Mesothelial cell of epicardium (in vitro differentiated cells): ENCODE results near the gene C1QTNF2. TPM values are rescaled to one million over a fixed set of nuclear protein-coding genes. Genes with fewer than 3 reads are reported as not detected.

Source experiments
- DNase-seq, 2 experiments: peaks; one replicate each; pipeline ENCODE4 v3.0.0; 2021; ENCODE audit warnings: low spot score in 2 of 2; ENCODE audit not compliant: unreplicated experiment in 2 of 2
- H3K27ac Mint-ChIP-seq: 2 replicates; pipeline ENCODE4 v1.8.0; 2021; ENCODE audit warnings: mixed read lengths
- H3K27me3 Mint-ChIP-seq: 2 replicates; pipeline ENCODE4 v1.8.0; 2021; ENCODE audit warnings: low read depth, mixed read lengths
- H3K36me3 Mint-ChIP-seq: 2 replicates; pipeline ENCODE4 v1.8.0; 2021; ENCODE audit warnings: mixed read lengths
- H3K4me1 Mint-ChIP-seq: 2 replicates; pipeline ENCODE4 v1.8.0; 2021; ENCODE audit warnings: mixed read lengths
- H3K4me3 Mint-ChIP-seq: 2 replicates; pipeline ENCODE4 v1.8.0; 2021; ENCODE audit warnings: mild to moderate bottlenecking, moderate library complexity, mixed read lengths
- H3K9me3 Mint-ChIP-seq: 2 replicates; pipeline ENCODE4 v1.8.0; 2021; ENCODE audit warnings: mixed read lengths
- total RNA-seq: library from RNA; stranded (reverse); gene quantifications from 3 replicates; pipeline ENCODE4 v1.2.1, GENCODE V29; 2021
- TF ChIP-seq, protein P1 (sequence below): fragments of 200-600 bp; sonication (generic); IDR thresholded peaks from one replicate; pipeline ENCODE4 v1.5.0; 2021; ENCODE audit warnings: antibody characterized with exemption; ENCODE audit not compliant: unreplicated experiment

The C1QTNF2 gene
- total RNA-seq, 1 donor from 2014 or later = 1.3 TPM

DNA sequence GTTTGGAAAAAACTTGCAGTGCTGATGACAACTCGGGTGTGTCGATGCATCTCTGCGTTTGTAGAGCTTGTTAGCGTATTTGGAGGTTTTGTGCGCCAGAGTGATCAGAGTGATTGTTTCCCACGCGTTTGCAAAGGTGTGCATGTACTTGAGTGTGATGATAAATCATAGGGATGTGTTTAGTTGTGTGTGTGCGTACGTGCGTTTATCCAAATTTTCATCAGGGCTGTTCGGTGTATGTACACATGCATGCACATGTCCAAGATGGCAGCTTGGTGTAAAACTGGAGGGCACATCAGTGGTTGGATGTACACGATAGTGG is 248 bp upstream of the C1QTNF2 start:
- peaks cover 12% of the 10 kb centered on the region for H3K9me3 Mint-ChIP-seq
- H3K27me3 Mint-ChIP-seq = peaks cover 67% of the 10 kb centered on the region
- DNase-seq = no peak
- peaks cover 8% of the 10 kb centered on the region for H3K4me1 Mint-ChIP-seq
- H3K27ac Mint-ChIP-seq = peak overlapping the region; percentile 28
- H3K4me3 Mint-ChIP-seq = peak overlapping the region; percentile 61
- TF ChIP-seq, protein P1, sequence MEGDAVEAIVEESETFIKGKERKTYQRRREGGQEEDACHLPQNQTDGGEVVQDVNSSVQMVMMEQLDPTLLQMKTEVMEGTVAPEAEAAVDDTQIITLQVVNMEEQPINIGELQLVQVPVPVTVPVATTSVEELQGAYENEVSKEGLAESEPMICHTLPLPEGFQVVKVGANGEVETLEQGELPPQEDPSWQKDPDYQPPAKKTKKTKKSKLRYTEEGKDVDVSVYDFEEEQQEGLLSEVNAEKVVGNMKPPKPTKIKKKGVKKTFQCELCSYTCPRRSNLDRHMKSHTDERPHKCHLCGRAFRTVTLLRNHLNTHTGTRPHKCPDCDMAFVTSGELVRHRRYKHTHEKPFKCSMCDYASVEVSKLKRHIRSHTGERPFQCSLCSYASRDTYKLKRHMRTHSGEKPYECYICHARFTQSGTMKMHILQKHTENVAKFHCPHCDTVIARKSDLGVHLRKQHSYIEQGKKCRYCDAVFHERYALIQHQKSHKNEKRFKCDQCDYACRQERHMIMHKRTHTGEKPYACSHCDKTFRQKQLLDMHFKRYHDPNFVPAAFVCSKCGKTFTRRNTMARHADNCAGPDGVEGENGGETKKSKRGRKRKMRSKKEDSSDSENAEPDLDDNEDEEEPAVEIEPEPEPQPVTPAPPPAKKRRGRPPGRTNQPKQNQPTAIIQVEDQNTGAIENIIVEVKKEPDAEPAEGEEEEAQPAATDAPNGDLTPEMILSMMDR = no peak
- peaks cover 3% of the 10 kb centered on the region for H3K36me3 Mint-ChIP-seq

- Mint-ChIP-seq H3K4me3 (no peak overlapping the region), H3K9me3 (peaks cover 12% of the 10 kb centered on the region), H3K27me3 (peaks cover 42% of the 10 kb centered on the region), H3K36me3 (peaks cover 3% of the 10 kb centered on the region), H3K27ac (no peak overlapping the region), H3K4me1 (peaks cover 17% of the 10 kb centered on the region)
- TF ChIP-seq, protein P1 = no peak
- no peak for DNase-seq
Measured at GRCh38 chr5:160367885-160368284, 2.5 kb downstream of the C1QTNF2 start.

- peaks cover 36% of the 10 kb centered on the region for H3K27me3 Mint-ChIP-seq
- H3K36me3 Mint-ChIP-seq = peaks cover 3% of the 10 kb centered on the region
- H3K4me1 Mint-ChIP-seq = peaks cover 20% of the 10 kb centered on the region
- H3K27ac Mint-ChIP-seq = no peak overlapping the region
- no peak for DNase-seq
- H3K9me3 Mint-ChIP-seq = peaks cover 12% of the 10 kb centered on the region
- no peak overlapping the region for H3K4me3 Mint-ChIP-seq
- TF ChIP-seq, protein P1 = no peak
Measured at GRCh38 chr5:160367261-160367660, 3.2 kb downstream of the C1QTNF2 start.

DNA sequence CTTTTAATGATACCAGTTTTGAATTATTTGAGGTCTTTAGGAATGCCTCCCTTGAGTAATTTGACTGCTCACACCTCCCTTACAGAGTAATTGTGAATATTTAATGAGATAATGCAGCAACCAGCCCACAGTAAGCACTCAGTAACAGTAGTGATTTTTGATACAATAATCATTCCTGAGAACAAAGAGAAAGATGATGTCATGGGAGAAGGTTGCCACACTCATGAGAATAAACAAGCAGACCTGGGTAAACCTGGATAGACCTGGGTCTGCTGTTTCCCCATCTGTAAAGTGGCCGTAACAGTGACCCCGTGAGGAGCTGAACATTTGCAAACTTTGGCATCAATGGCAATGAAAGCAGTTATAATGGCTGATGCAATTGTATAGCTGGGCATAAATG is 4.2 kb downstream of the C1QTNF2 start:
- Mint-ChIP-seq H3K9me3 (peaks cover 12% of the 10 kb centered on the region), H3K4me1 (peaks cover 20% of the 10 kb centered on the region), H3K27ac (no peak overlapping the region), H3K36me3 (peaks cover 3% of the 10 kb centered on the region), H3K27me3 (peaks cover 30% of the 10 kb centered on the region), H3K4me3 (no peak overlapping the region)
- TF ChIP-seq, protein P1 = no peak
- no peak for DNase-seq

DNA sequence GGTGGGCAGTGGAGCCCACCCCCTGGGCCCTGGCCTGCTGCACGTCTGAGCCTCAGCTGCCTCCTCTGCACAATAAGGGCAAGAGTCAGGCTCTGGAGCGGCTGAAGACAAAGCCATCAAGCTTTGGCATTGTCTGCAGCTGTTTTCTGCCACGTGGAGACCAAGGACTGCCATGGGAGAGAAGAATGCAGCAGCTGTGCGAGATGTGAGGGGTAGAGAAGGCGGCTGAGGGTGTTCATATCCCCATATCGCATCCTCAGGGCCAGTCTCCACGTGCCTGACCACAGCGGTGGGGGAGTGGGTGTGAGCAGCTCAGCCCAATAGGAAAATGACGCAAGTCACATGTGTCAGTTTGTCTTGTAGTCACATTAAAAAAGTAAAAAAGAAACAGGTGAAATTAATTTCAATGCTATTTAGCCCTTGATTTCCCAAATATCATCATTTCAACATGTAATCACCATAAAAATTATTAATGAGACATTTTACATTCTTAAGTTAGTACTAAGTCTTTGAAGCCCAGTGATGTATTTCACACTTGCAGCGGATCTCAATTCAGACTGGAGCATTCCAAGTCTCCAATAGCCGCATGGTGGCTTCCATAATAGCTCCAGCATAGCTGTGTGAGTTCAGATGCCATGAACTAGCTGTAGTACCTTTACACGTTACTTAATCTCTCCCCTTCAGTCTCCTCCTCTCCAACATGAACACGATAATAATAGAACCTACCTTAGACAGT is 6.6 kb downstream of the C1QTNF2 start:
- peak overlapping the region; percentile 89 for H3K27ac Mint-ChIP-seq
- TF ChIP-seq, protein P1 = no peak
- peaks cover 3% of the 10 kb centered on the region for H3K36me3 Mint-ChIP-seq
- no peak for DNase-seq
- peaks cover 5% of the 10 kb centered on the region for H3K9me3 Mint-ChIP-seq
- H3K4me1 Mint-ChIP-seq = peaks cover 21% of the 10 kb centered on the region
- no peak overlapping the region for H3K4me3 Mint-ChIP-seq
- peaks cover 8% of the 10 kb centered on the region for H3K27me3 Mint-ChIP-seq
